Breast epithelium (tissue), 4 donors: ENCODE measurements around the gene SPTAN1. TPM values are rescaled to one million over a fixed set of nuclear protein-coding genes. Genes with fewer than 3 reads are reported as not detected.
A peak's percentile ranks its signal among the peaks of the same experiment; 100 is the strongest.

Experiments used
- DNase-seq, 2 donors: peaks; one replicate each; pipeline ENCODE4 v3.0.0-alpha.2; 2019; ENCODE audit warnings: low spot score in 2 of 2
- H3K27ac ChIP-seq, 2 donors: fragments of 200-600 bp; sonication (generic) in 1 of 2; one replicate each; pipeline ENCODE4 v1.5.1; 2016 to 2019; ENCODE audit warnings: mild to moderate bottlenecking in 1 of 2
- H3K27me3 ChIP-seq, 2 donors: fragments of 200-600 bp; sonication (generic) in 1 of 2; one replicate each; pipeline versions ENCODE4 v1.5.1 to v1.6.0; 2017 to 2019; ENCODE audit warnings: control low read depth in 1 of 2, mild to moderate bottlenecking in 1 of 2
- H3K36me3 ChIP-seq: fragments of 200-600 bp; one replicate; pipeline ENCODE4 v1.5.1; 2019
- H3K4me1 ChIP-seq, 2 donors: fragments of 200-600 bp; sonication (generic); one replicate each; pipeline ENCODE4 v1.5.1; 2016 to 2019; ENCODE audit warnings: control low read depth in 1 of 2
- H3K4me3 ChIP-seq, 3 donors: fragments of 200-600 bp; sonication (generic); 1 replicate in 2 of 3; 2 replicates in 1 of 3; pipeline ENCODE4 v1.5.1; 2016 to 2019; ENCODE audit warnings: mild to moderate bottlenecking in 3 of 3, moderate library complexity in 2 of 3
- H3K9me3 ChIP-seq, 2 donors: fragments of 200-600 bp; sonication (generic) in 1 of 2; one replicate each; pipeline ENCODE4 v1.5.1; 2016 to 2019; ENCODE audit warnings: control low read depth in 1 of 2
- CTCF ChIP-seq, 3 donors: fragments of 450-650 bp; IDR thresholded peaks; one replicate each; pipeline ENCODE4 v1.5.1; 2016 to 2017; ENCODE audit warnings: antibody characterized with exemption in 3 of 3, mild to moderate bottlenecking in 3 of 3, moderate library complexity in 3 of 3
- POLR2A ChIP-seq: fragments of 450-650 bp; IDR thresholded peaks from one replicate; pipeline ENCODE4 v1.6.1; 2016; ENCODE audit warnings: antibody characterized with exemption, mild to moderate bottlenecking, moderate library complexity
- POLR2AphosphoS5 ChIP-seq, 3 donors: sonication (generic); formaldehyde crosslinking; IDR thresholded peaks; one replicate each; pipeline ENCODE4 v1.6.1; 2017; ENCODE audit warnings: antibody characterized with exemption in 3 of 3
- intact Hi-C: fragments of 100-400 bp; cut with DNase I; formaldehyde crosslinking; loops from one replicate; pipeline ENCODE4 v1.15.1; 2023; ENCODE audit warnings: low total_unique reads
- total RNA-seq, 3 donors: library from RNA; depleted of rRNA; stranded (reverse); fragments of >200 nt; gene quantifications; one replicate each; pipeline ENCODE4 v1.1.0, GENCODE V29; 2016

SPTAN1 gene
- total RNA-seq, 3 donors from 2014 or later, result 217 to 264 (median 254) TPM

GRCh38 chr9:128512820-128513219 lies 39.6 kb upstream of the SPTAN1 start:
- no peak overlapping the region for H3K27ac ChIP-seq
- TF ChIP-seq CTCF (IDR thresholded peaks at IDR 0.05), result no peak
- no peak for TF ChIP-seq POLR2AphosphoS5 (IDR thresholded peaks at IDR 0.05)
- TF ChIP-seq POLR2A, result no peak
- H3K4me1 ChIP-seq, result no peaks in the 10 kb centered on the region
- no peak overlapping the region for H3K4me3 ChIP-seq
- DNase-seq, result no peak
- H3K36me3 ChIP-seq, result no peaks in the 10 kb centered on the region
- intact Hi-C loops, result no loop called here
- no peaks in the 10 kb centered on the region for H3K9me3 ChIP-seq
- no peaks in the 10 kb centered on the region for H3K27me3 ChIP-seq

- Histone ChIP-seq H3K4me3 (no peak overlapping the region), H3K36me3 (no peaks in the 10 kb centered on the region), H3K4me1 (no peaks in the 10 kb centered on the region), H3K27me3 (no peaks in the 10 kb centered on the region), H3K27ac (no peak overlapping the region), H3K9me3 (no peaks in the 10 kb centered on the region)
- TF ChIP-seq POLR2AphosphoS5 (IDR thresholded peaks at IDR 0.05), result no peak
- TF ChIP-seq CTCF (IDR thresholded peaks at IDR 0.05), result no peak
- TF ChIP-seq POLR2A, result no peak
- DNase-seq, result no peak
- intact Hi-C loops, result no loop called here
These were observed 30.4 kb upstream of the SPTAN1 start for GRCh38 chr9:128521956-128522355.

- H3K27me3 ChIP-seq, result no peaks in the 10 kb centered on the region
- no peaks in the 10 kb centered on the region for H3K9me3 ChIP-seq
- intact Hi-C loops, result no loop called here
- no peak overlapping the region for H3K4me3 ChIP-seq
- H3K4me1 ChIP-seq, result no peaks in the 10 kb centered on the region
- H3K27ac ChIP-seq, result peak overlapping the region in 1 of 2 donors; percentile 17
- TF ChIP-seq POLR2AphosphoS5 (IDR thresholded peaks at IDR 0.05) (no peak), POLR2A (no peak), CTCF (IDR thresholded peaks at IDR 0.05) (no peak)
- H3K36me3 ChIP-seq, result no peaks in the 10 kb centered on the region
- DNase-seq, result no peak
These were observed 29.0 kb upstream of the SPTAN1 start for GRCh38 chr9:128523199-128523925.

GRCh38 chr9:128526720-128527119 lies 25.7 kb upstream of the SPTAN1 start:
- Histone ChIP-seq H3K27ac (no peak overlapping the region), H3K4me3 (no peak overlapping the region), H3K27me3 (no peaks in the 10 kb centered on the region), H3K9me3 (no peaks in the 10 kb centered on the region), H3K4me1 (no peaks in the 10 kb centered on the region), H3K36me3 (no peaks in the 10 kb centered on the region)
- DNase-seq, result no peak
- TF ChIP-seq CTCF (IDR thresholded peaks at IDR 0.05) (no peak), POLR2AphosphoS5 (IDR thresholded peaks at IDR 0.05) (no peak), POLR2A (no peak)
- intact Hi-C loops, result no loop called here

GRCh38 chr9:128528445-128529160 lies 23.8 kb upstream of the SPTAN1 start:
- Histone ChIP-seq H3K27me3 (no peaks in the 10 kb centered on the region), H3K9me3 (no peaks in the 10 kb centered on the region), H3K4me3 (no peak overlapping the region), H3K27ac (no peak overlapping the region), H3K36me3 (no peaks in the 10 kb centered on the region), H3K4me1 (no peaks in the 10 kb centered on the region)
- intact Hi-C loops, result no loop called here
- DNase-seq, result no peak
- TF ChIP-seq POLR2A, result no peak
- no peak for TF ChIP-seq POLR2AphosphoS5 (IDR thresholded peaks at IDR 0.05)
- no peak for TF ChIP-seq CTCF (IDR thresholded peaks at IDR 0.05)
